EH (cell line): ENCODE results near the gene FAM3A.

Source experiments
- DNase-seq: peaks from one replicate; pipeline ENCODE4 v3.0.0-alpha.2; 2015; ENCODE audit warnings: low read depth

FAM3A gene

GRCh38 chrX:154534526-154535322 is 18.7 kb upstream of the FAM3A start:
- peak; percentile 80 for DNase-seq

GRCh38 chrX:154532690-154533089 is 16.7 kb upstream of the FAM3A start:
- no peak for DNase-seq

DNA sequence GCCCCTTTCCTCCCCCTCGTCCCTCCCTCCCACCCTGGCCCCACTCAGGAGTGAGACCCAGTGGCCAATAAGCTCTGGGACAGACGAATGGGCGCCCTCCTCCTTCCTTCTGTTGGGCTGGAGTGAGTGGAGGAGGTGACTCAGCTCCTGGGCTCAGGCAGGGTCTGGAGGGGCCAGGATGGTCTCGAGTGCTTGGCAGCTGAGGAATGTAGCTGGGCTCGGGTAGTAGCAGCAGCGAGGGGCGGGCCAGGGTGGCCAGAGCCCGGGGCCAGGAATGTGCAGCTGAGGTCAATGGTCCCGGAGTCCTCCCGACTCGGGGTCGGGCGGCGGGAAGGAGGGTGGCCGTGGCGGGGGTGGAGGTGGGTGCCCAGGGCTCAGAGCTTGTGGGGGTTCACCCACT is 15.6 kb upstream of the FAM3A start:
- peak; percentile 86 for DNase-seq

DNA sequence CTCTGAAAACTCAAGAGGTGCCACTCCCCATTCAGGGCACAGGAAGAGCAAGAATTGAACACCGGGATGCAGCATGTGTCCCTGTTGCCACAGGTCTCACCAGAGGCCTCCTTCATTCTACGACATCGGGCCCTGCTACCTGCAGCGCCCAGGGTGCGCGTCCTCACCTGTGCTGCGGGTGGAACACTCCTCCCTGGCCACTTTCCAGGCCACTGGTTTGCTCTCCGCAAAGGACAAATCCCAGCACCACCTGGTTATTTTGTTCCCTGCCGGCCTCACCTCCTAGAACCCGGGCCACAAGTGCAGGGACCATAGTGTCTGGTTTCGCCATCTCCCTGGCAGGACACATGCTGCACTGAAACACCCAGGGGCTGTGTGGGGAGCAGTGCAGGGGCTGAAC is 14.3 kb upstream of the FAM3A start:
- no peak for DNase-seq

DNA sequence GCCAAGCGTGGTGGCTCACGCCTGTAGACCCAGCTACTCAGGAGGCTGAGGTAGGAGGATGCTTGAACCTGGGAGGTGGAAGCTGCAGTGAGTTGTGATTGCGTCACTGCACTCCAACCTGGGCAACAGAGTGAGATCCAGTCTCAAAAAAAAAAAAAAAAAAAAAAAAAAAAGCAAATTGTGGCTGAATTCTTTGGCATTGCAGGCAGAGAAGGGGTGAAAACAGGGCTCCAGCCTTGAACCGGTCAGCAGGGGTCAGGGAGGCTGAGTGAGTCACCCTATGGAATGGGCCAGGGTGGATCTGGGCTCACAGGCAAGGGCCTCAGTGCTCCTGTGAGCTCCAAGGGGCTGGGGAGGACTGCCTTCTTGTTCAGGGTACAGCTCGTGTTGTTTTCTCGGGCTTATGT is 13.2 kb upstream of the FAM3A start:
- DNase-seq = peak; percentile 66

GRCh38 chrX:154526901-154527675 is 11.1 kb upstream of the FAM3A start:
- DNase-seq = peak; percentile 81

GRCh38 chrX:154525606-154526490 is 9.8 kb upstream of the FAM3A start:
- no peak for DNase-seq

DNA sequence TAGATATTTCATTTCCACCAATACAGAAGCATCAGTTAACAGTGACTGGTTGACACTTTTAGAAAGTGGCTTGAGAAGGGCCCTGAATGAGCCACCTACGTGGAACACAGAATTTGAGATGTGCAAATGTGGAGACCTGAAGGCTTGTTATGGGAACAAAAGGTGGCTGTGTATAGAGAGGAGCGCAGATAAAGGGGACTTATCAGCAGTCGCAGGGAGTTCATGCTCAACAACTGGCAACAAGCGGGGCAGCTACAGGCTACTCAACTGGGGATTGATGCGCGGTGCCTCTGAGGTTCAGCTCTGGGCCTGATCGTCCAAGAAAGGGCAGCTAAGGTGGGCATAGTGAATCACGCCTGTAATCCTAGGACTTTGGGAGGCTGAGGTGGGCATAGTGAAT is 3.4 kb upstream of the FAM3A start:
- DNase-seq = no peak

DNA sequence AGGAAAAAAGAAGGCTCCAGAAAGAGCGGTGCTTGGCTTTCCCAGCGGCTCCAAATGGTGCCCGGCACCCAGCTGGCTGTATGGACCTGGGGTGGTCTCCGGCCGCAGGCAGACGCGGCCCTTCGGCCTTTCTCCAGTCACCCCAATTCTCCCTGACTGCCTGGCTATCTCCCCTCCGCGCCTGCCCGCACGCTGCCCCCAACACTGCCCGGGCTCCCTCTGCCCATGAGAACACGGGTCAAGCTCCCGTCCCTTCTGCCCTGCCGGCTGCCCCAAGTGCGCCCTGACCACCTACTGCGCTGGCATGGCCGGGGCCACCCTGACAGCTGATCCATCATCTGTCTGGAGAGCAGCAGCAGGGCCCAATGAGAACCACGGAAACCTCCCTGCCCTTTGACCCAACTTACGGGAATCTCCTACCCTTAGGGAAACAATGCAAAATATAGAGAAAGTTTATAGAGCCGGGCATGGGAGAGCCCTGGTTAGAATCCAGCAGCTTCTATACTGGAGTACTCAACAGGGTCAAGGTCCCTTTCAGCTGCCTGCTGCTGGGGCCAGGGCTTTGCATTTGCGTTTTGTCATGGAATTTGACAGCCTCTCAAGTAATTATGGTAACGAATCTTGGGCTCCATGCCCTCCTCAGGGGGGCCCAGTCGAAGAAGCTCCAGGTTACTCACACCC is 1.2 kb upstream of the FAM3A start:
- no peak for DNase-seq

GRCh38 chrX:154516656-154517100 is 646 bp upstream of the FAM3A start:
- peak; percentile 52 for DNase-seq

GRCh38 chrX:154515090-154515965 is 704 bp downstream of the FAM3A start:
- no peak for DNase-seq

DNA sequence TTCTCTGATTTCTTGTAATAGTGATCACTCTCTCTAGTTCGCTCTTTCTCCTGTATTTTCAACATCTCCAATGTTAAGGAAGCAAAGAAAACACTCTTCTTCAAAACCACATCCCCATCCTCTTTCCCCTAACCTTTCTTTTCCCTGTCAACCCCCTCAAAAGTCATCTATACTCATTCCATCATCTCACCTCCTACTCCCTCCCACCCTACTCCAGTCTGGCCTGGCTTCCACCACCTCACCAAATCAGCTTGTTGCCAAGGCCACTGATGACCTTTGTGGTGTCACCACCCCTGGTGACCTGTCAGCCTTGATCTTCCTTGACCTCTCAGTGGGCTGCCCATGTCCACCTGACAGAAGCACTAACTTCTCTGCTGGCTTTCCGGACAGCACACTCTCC is 2.3 kb downstream of the FAM3A start:
- no peak for DNase-seq

- no peak for DNase-seq
Observed at GRCh38 chrX:154512879-154513553, 3.0 kb downstream of the FAM3A start.

- no peak for DNase-seq
Observed at GRCh38 chrX:154511761-154512160, 4.3 kb downstream of the FAM3A start.

GRCh38 chrX:154509455-154509854 is 6.6 kb downstream of the FAM3A start:
- no peak for DNase-seq

- DNase-seq = no peak
Observed at GRCh38 chrX:154508384-154508745, 7.7 kb downstream of the FAM3A start.

DNA sequence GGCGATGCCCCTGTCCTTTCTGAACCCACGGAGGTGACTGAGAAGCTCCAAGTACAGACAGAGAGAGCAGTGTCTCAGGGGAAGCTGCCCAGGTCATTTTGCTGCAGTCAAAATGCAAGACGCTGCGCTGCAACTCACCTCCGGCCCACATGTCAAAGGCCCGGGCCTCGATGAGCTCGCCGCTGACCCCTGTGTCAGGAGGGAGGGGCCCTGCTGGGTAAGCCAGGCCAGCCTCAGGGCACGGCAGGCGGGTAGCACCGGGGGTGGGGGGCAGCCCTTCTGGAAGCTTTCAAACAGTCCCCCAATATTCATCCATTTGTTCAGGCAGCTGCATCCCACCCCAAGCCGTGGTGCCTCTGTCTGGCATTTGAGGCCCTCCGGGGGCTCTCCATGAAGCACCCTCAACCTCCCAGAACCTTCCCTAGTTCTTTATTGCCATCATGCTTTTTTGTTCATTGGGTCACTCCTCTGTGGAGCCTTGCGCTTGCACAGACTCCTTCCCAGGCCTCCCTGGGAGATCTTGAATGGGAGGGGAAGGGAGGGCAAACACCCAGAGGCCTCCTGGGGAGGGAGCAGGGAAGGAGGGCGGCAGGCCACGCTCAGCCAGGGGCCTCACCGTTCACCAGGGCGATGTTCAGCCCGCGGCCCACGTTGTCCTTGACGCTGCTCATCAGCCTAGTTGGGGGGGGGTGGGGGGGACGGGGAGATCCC is 8.2 kb downstream of the FAM3A start:
- no peak for DNase-seq

DNA sequence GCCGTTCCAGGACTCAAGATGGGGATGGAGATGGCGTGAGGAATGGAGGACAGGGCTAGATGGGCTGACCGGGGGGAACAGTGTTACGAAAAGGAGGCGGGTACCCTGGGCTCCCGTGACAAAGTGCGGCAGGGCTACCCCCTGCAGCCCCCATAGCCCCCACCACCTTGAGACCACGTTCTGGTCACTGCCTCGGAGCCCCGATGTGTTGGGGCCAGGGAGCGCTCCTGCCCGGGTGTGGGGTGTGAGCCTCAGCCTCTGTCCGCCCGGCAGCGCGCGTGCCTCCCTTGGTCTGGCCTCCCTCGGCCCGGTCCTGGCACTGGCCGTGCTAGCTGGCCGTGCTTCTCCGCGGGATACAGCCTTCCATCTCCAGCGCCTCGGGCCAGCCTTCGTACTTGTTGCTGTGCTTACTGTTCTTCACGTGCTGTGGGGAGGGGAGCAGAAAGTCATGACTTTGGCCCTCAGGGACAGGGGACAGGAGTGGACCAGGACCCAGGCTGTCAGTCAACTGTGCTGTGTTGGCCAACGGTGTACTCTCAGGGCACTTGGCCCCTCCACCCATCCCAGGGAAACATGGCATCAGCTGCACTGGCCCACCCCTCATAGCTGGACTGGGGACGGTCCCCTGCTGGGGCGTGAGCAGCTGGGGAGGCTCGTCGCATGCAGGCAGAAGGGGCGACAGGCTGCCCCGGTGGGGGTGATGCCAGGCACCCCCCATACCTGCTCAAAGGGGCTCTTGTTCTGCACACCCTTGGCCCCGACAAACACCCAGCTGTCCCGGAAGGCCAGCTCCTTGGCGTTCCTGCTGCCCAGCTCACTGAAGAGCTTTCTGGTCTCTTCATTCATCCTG is 9.3 kb downstream of the FAM3A start:
- no peak for DNase-seq

- peak; percentile 77 for DNase-seq
Observed at GRCh38 chrX:154505734-154506133, 10.3 kb downstream of the FAM3A start.
